ENCODE results near the gene ZNF70. TPM values are rescaled to one million over a fixed set of nuclear protein-coding genes. Genes with fewer than 3 reads are reported as not detected.

ZNF70 gene
- total RNA-seq, 1 experiment from 2014 or later, result 9.7 TPM

DNA sequence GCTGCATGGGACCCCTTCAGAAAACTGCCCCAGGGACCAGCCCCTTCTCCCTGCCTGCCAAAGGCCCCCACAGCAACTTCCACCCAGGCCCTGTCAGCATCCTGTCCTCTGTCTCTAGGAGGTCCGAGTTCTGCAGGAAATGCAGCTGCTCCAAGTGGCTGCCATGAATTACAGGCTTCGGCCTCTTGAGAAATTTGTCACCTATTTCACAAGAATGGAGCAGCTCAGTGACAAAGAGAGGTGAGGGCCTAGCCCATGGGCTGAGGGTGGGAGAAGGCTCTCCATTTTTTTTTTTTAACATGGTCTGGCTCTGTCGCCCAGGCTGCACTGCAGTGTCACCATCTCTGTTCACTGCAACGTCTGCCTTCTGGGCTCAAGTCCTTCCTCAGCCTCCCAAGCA lies 52.8 kb downstream of the ZNF70 start:
- Histone ChIP-seq H3K36me3 (ENCODE audit: insufficient read depth, low read length, poor library complexity, severe bottlenecking) (peaks cover 31% of the 10 kb centered on the region), H3K27me3 (replicated peaks; ENCODE audit: insufficient read depth, low read depth, low read length, poor library complexity) (no peaks in the 10 kb centered on the region), H3K4me3 (ENCODE audit: low read depth, low read length, poor library complexity, severe bottlenecking) (no peak overlapping the region), H3K27ac (ENCODE audit: low read depth, low read length, poor library complexity, severe bottlenecking) (no peak overlapping the region), H3K4me1 (ENCODE audit: insufficient read depth, low read length, poor library complexity, severe bottlenecking) (no peaks in the 10 kb centered on the region), H3K9me3 (ENCODE audit: low read depth, low read length, poor library complexity, severe bottlenecking) (no peaks in the 10 kb centered on the region)
- no TSS peak for BruUV-seq (replicated peaks)
- intact Hi-C loops (cut with micrococcal nuclease; ENCODE audit: unreplicated experiment), result no loop called here
- CTCF ChIA-PET, result no interaction called here
- POLR2A ChIA-PET (ENCODE audit: low non-redundant PET), result no interaction called here
- TF ChIP-seq, protein P1, sequence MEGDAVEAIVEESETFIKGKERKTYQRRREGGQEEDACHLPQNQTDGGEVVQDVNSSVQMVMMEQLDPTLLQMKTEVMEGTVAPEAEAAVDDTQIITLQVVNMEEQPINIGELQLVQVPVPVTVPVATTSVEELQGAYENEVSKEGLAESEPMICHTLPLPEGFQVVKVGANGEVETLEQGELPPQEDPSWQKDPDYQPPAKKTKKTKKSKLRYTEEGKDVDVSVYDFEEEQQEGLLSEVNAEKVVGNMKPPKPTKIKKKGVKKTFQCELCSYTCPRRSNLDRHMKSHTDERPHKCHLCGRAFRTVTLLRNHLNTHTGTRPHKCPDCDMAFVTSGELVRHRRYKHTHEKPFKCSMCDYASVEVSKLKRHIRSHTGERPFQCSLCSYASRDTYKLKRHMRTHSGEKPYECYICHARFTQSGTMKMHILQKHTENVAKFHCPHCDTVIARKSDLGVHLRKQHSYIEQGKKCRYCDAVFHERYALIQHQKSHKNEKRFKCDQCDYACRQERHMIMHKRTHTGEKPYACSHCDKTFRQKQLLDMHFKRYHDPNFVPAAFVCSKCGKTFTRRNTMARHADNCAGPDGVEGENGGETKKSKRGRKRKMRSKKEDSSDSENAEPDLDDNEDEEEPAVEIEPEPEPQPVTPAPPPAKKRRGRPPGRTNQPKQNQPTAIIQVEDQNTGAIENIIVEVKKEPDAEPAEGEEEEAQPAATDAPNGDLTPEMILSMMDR (conservative IDR thresholded peaks at IDR 0.05; ENCODE audit: low read depth, low read length), result no peak
- no peak for TF ChIP-seq EZH2 (IDR thresholded peaks at IDR 0.05; ENCODE audit: borderline replicate concordance, low read depth, low read length, poor library complexity, severe bottlenecking)
- no peak for DNase-seq (ENCODE audit: low spot score)

GRCh38 chr22:23697031-23697970 lies 53.6 kb downstream of the ZNF70 start:
- POLR2A ChIA-PET (ENCODE audit: low non-redundant PET), result no interaction called here
- intact Hi-C loops (cut with micrococcal nuclease; ENCODE audit: unreplicated experiment), result no loop called here
- H3K27ac ChIP-seq (ENCODE audit: low read depth, low read length, poor library complexity, severe bottlenecking), result no peak overlapping the region
- no TSS peak for BruUV-seq (replicated peaks)
- peaks cover 28% of the 10 kb centered on the region for H3K36me3 ChIP-seq (ENCODE audit: insufficient read depth, low read length, poor library complexity, severe bottlenecking)
- H3K4me3 ChIP-seq (ENCODE audit: low read depth, low read length, poor library complexity, severe bottlenecking), result no peak overlapping the region
- no peaks in the 10 kb centered on the region for H3K27me3 ChIP-seq (replicated peaks; ENCODE audit: insufficient read depth, low read depth, low read length, poor library complexity)
- DNase-seq (ENCODE audit: low spot score), result no peak
- TF ChIP-seq, protein P1 (conservative IDR thresholded peaks at IDR 0.05; ENCODE audit: low read depth, low read length), result no peak
- TF ChIP-seq EZH2 (IDR thresholded peaks at IDR 0.05; ENCODE audit: borderline replicate concordance, low read depth, low read length, poor library complexity, severe bottlenecking), result no peak
- H3K9me3 ChIP-seq (ENCODE audit: low read depth, low read length, poor library complexity, severe bottlenecking), result no peaks in the 10 kb centered on the region
- CTCF ChIA-PET, result no interaction called here
- no peaks in the 10 kb centered on the region for H3K4me1 ChIP-seq (ENCODE audit: insufficient read depth, low read length, poor library complexity, severe bottlenecking)

DNA sequence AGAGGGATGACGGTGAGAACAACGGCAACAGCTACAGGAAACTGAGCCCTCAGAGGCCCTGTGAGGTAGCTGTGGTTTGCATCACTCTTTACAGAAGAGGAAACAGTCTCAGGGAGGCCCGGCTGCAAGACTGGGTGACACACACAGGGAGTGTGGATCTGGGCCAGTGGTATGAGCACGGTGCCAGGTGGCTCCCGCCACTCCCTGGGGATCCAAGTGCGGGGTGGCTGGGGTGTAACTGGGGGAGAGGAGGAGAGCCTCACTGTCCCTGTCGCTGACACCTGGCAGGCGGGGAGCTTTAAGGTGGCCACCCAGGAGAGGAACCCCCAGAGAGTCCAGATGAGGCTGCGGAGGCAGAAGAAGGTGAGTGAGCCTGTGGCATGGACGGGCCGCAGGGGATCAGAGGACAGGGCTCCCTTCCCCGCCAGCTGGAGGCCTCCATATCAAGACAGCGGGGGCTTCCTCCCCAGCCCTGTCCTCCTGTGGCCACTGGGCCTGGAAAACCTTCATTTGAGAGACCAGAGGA lies 54.5 kb downstream of the ZNF70 start:
- intact Hi-C loops (cut with micrococcal nuclease; ENCODE audit: unreplicated experiment), result no loop called here

More for the DNA sequence above, 54.5 kb downstream of the ZNF70 start:
- Histone ChIP-seq H3K9me3 (ENCODE audit: low read depth, low read length, poor library complexity, severe bottlenecking) (no peaks in the 10 kb centered on the region), H3K27ac (ENCODE audit: low read depth, low read length, poor library complexity, severe bottlenecking) (no peak overlapping the region), H3K4me3 (ENCODE audit: low read depth, low read length, poor library complexity, severe bottlenecking) (no peak overlapping the region), H3K36me3 (ENCODE audit: insufficient read depth, low read length, poor library complexity, severe bottlenecking) (peaks cover 28% of the 10 kb centered on the region), H3K27me3 (replicated peaks; ENCODE audit: insufficient read depth, low read depth, low read length, poor library complexity) (no peaks in the 10 kb centered on the region), H3K4me1 (ENCODE audit: insufficient read depth, low read length, poor library complexity, severe bottlenecking) (no peaks in the 10 kb centered on the region)
- CTCF ChIA-PET, result no interaction called here
- DNase-seq (ENCODE audit: low spot score), result no peak
- BruUV-seq (replicated peaks), result no TSS peak
- POLR2A ChIA-PET (ENCODE audit: low non-redundant PET), result no interaction called here
- TF ChIP-seq EZH2 (IDR thresholded peaks at IDR 0.05; ENCODE audit: borderline replicate concordance, low read depth, low read length, poor library complexity, severe bottlenecking), result no peak
- TF ChIP-seq, protein P1 (conservative IDR thresholded peaks at IDR 0.05; ENCODE audit: low read depth, low read length), result no peak

Data from A673 (cell line).